Right atrium auricular region (tissue), 2 donors: ENCODE measurements around the gene LENG1. TPM values are rescaled to one million over a fixed set of nuclear protein-coding genes. Genes with fewer than 3 reads are reported as not detected.
"Not testable (repeated sequence)": the region's sequence is repeated elsewhere in the genome, so short reads cannot be mapped to it uniquely, and the experiment has no call there.

Experiments
- DNase-seq: peaks from one replicate; pipeline ENCODE4 v3.0.0-alpha.2; 2019; ENCODE audit warnings: low spot score
- H3K27ac ChIP-seq, 2 donors: fragments of 200-600 bp; sonication (generic); 1 replicate in 1 of 2; 2 replicates in 1 of 2; pipeline ENCODE4 v1.5.1; 2016 to 2019
- H3K27me3 ChIP-seq, 2 donors: fragments of 200-600 bp; sonication (generic); one replicate each; pipeline versions ENCODE4 v1.5.1 to v1.6.0; 2017 to 2019
- H3K36me3 ChIP-seq: fragments of 200-600 bp; sonication (generic); one replicate; pipeline ENCODE4 v1.5.1; 2016
- H3K4me1 ChIP-seq, 2 donors: fragments of 200-600 bp; sonication (generic); one replicate each; pipeline versions ENCODE4 v1.5.1 to v1.6.0; 2017 to 2019
- H3K4me3 ChIP-seq, 2 donors: fragments of 200-600 bp; sonication (generic); 1 replicate in 1 of 2; 2 replicates in 1 of 2; pipeline ENCODE4 v1.5.1; 2017 to 2019; ENCODE audit warnings: mild to moderate bottlenecking in 1 of 2, moderate library complexity in 1 of 2
- H3K9me3 ChIP-seq, 2 donors: fragments of 200-600 bp; sonication (generic); one replicate each; pipeline ENCODE4 v1.5.1; 2019
- CTCF ChIP-seq, 2 donors: fragments of 200-600 bp; sonication (generic); IDR thresholded peaks; one replicate each; pipeline ENCODE4 v1.5.1; 2019; ENCODE audit warnings: antibody characterized with exemption in 2 of 2
- total RNA-seq, 2 donors: library from RNA; depleted of rRNA; stranded (reverse); fragments of >200 nt; gene quantifications; one replicate each; pipeline ENCODE4 v1.1.0, GENCODE V29; 2016

Gene LENG1
- total RNA-seq, 2 donors from 2014 or later: 6.3 to 10.0 TPM

- peak overlapping the region; percentile 96 to 97 for H3K27ac ChIP-seq
- no peak for DNase-seq
- peaks cover 4% of the 10 kb centered on the region for H3K36me3 ChIP-seq
- H3K9me3 ChIP-seq: no peaks in the 10 kb centered on the region
- H3K27me3 ChIP-seq: no peaks in the 10 kb centered on the region
- peaks cover 0 to 24% of the 10 kb centered on the region in 2 donors for H3K4me1 ChIP-seq
- peak overlapping the region; percentile 60 to 94 for H3K4me3 ChIP-seq
- TF ChIP-seq CTCF (IDR thresholded peaks at IDR 0.05): no peak
These were observed 28.8 kb upstream of the LENG1 start for GRCh38 chr19:54188215-54188871.

DNA sequence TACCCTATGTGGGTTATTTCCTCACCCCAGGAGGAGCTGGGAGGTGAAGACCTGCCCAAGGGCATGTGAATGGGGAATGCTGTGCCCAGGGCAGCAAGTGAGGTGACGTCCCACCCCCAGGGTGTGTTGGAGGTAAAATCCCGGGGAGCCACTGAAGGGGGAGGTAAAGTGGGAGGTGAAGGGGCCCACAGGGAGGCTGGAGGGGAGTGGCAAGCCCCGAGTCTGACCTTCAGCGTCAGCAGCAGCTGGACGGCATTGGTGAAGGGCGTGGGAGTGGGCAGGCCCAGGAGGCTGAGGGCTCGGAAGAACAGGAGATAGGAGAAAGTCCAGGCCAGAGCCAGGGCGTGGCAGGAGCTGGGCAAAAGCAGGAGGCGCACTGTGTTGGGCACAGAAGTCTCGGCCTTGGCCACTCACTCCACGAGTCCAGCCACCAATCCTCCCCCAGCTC, 27.4 kb upstream of the LENG1 start:
- Histone ChIP-seq H3K27ac (no peak overlapping the region), H3K4me3 (no peak overlapping the region), H3K9me3 (no peaks in the 10 kb centered on the region), H3K27me3 (no peaks in the 10 kb centered on the region), H3K36me3 (no peaks in the 10 kb centered on the region), H3K4me1 (peaks cover 0 to 19% of the 10 kb centered on the region in 2 donors)
- no peak for TF ChIP-seq CTCF (IDR thresholded peaks at IDR 0.05)
- DNase-seq: no peak

GRCh38 chr19:54186351-54186750, 26.8 kb upstream of the LENG1 start:
- Histone ChIP-seq H3K9me3 (no peaks in the 10 kb centered on the region), H3K36me3 (no peaks in the 10 kb centered on the region), H3K27ac (no peak overlapping the region), H3K4me1 (peaks cover 0 to 13% of the 10 kb centered on the region in 2 donors), H3K4me3 (no peak overlapping the region), H3K27me3 (no peaks in the 10 kb centered on the region)
- DNase-seq: no peak
- no peak for TF ChIP-seq CTCF (IDR thresholded peaks at IDR 0.05)

DNA sequence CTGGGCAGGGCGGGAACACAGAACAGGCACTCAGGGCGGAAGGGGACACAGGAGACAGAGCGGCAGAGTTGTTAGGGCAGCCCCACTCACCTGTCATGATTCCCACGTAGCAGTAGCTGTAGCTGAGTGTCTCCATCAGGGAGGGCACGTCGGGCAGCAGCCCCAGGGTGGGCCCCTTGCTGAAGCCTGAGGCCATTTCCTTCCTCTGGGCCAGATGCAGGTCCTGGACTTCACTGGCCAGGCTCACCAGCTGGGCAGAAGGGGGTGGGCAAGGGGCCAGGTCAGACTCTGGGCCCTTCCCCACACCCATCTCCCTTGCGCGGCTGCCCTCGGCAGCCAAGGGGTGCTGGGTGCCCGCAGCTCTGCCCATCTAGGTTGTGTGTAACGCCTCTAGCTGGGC, 23.9 kb upstream of the LENG1 start:
- no peaks in the 10 kb centered on the region for H3K36me3 ChIP-seq
- H3K9me3 ChIP-seq: no peaks in the 10 kb centered on the region
- TF ChIP-seq CTCF (IDR thresholded peaks at IDR 0.05): no peak
- H3K4me1 ChIP-seq: peaks cover 0 to 5% of the 10 kb centered on the region in 2 donors
- no peaks in the 10 kb centered on the region for H3K27me3 ChIP-seq
- no peak for DNase-seq
- H3K27ac ChIP-seq: no peak overlapping the region
- H3K4me3 ChIP-seq: no peak overlapping the region

DNA sequence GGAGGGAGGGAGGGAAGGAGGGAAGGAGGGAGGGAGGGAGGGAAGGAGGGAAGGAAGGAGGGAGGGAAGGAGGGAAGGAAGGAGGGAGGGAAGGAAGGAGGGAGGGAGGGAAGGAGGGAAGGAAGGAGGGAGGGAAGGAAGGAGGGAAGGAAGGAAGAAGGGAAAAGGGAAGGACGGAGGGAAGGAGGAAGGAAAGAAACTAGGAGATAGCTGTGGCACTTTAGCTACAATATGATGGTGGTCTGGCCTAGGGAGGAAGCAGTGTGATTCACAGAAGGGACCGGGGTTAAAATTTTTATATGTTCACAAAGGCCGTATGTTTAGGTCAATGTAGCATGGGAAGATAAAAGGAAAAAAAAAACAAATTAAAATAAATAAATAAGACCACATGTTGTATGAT, 22.4 kb upstream of the LENG1 start:
- H3K9me3 ChIP-seq, H3K36me3 ChIP-seq, H3K27ac ChIP-seq, H3K27me3 ChIP-seq, H3K4me3 ChIP-seq, DNase-seq, H3K4me1 ChIP-seq: not testable (repeated sequence)

DNA sequence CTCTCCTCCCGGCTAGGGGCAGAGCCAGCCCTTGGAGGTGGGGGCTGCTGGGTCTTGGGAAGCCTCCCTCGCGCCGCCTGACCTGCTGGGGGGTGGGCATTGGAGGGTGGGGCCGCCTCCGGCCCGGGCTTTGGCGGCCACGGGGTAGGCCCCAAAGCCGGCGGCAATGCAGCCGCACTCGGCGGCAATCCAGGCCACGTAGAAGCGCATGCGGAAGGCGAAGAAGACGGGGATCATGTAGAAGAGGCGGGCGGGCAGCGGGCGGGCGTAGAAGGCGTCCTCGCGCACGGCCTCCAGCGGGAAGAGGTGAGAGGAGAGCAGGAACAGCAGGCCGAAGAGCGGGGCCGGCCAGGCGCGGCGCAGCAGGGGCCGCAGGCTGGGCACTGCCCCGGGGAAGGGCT, 21.2 kb upstream of the LENG1 start:
- DNase-seq: no peak
- Histone ChIP-seq H3K4me3 (no peak overlapping the region), H3K9me3 (no peaks in the 10 kb centered on the region), H3K36me3 (no peaks in the 10 kb centered on the region), H3K4me1 (no peaks in the 10 kb centered on the region), H3K27me3 (no peaks in the 10 kb centered on the region), H3K27ac (no peak overlapping the region)
- no peak for TF ChIP-seq CTCF (IDR thresholded peaks at IDR 0.05)
